ENCODE results near the gene ATP2B1.

The ATP2B1 gene

DNA sequence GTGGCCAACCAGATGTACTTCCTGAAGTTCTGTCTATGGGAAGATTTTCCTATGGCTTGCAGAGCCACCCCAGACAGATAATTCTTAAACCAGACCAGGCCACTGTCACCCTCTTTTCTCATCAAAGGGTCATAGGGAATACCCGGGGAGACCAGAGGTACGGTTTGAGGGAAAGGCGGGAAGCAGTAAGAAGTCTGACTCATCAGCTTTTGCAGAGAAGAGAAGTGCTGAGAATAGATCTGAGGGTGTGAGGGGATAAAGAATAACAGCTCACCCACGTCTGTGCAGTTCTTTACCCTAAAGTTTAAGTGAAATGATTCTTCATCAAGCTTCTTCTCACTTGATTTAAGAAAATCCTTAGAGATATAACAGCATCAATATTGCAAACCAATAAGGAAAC lies 161.5 kb downstream of the ATP2B1 start:
- no peak for TF ChIP-seq CTCF (conservative IDR thresholded peaks at IDR 0.05; ENCODE audit: low read depth, low read length)
- DNase-seq (ENCODE audit: low read depth) = no peak
- H3K4me3 ChIP-seq (ENCODE audit: low read length) = no peak overlapping the region

GRCh38 chr12:89546151-89546550 lies 162.5 kb downstream of the ATP2B1 start:
- H3K4me3 ChIP-seq (ENCODE audit: low read length) = no peak overlapping the region
- TF ChIP-seq CTCF (conservative IDR thresholded peaks at IDR 0.05; ENCODE audit: low read depth, low read length) = no peak
- no peak for DNase-seq (ENCODE audit: low read depth)

DNA sequence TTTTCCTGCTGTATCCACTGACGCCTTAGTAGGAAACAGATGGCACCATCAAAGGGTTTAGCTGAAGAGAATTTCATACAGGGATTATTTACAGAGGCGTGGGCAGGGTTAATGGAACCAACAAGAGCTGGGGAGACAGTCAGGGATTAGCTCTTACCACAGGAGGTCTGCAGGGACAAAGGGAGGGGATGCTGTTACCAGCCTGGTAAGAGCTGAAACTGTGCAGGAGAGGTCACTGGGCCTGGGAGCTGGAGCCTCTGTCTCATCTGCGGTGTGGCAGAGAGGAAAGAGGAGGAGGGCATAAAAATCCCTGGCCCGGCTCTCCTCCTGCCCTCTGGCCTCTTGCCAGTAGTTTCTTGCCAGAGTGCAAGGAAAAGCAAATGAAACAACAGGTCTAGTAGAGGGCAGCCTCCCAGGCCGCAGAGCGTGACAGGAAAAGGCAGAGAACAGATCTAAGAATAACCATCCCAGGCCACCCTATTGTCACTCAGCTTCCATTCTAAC lies 163.9 kb downstream of the ATP2B1 start:
- H3K4me3 ChIP-seq (ENCODE audit: low read length) = no peak overlapping the region
- no peak for TF ChIP-seq CTCF (conservative IDR thresholded peaks at IDR 0.05; ENCODE audit: low read depth, low read length)
- peak; percentile 84 for DNase-seq (ENCODE audit: low read depth)

DNA sequence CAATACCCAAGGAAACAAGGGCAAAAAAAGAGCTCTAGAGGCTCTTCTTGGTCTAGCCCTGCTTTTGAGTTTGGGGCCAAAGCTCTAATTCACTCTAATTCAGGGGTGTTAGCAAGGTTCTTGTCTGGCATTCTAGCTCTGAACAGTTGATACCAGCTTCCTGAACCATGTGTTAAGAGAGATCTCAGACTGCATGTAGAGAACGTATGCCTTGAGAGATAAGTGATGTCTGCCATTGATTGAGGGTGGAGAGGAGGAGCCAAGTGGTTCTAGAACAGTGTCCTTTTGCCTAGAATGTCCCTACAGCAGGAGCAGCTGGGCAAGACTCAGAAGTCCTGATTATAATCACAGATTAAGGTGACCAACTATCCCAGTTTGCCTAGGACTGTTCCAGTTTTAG lies 164.6 kb downstream of the ATP2B1 start:
- no peak overlapping the region for H3K4me3 ChIP-seq (ENCODE audit: low read length)
- TF ChIP-seq CTCF (conservative IDR thresholded peaks at IDR 0.05; ENCODE audit: low read depth, low read length) = no peak

DNA sequence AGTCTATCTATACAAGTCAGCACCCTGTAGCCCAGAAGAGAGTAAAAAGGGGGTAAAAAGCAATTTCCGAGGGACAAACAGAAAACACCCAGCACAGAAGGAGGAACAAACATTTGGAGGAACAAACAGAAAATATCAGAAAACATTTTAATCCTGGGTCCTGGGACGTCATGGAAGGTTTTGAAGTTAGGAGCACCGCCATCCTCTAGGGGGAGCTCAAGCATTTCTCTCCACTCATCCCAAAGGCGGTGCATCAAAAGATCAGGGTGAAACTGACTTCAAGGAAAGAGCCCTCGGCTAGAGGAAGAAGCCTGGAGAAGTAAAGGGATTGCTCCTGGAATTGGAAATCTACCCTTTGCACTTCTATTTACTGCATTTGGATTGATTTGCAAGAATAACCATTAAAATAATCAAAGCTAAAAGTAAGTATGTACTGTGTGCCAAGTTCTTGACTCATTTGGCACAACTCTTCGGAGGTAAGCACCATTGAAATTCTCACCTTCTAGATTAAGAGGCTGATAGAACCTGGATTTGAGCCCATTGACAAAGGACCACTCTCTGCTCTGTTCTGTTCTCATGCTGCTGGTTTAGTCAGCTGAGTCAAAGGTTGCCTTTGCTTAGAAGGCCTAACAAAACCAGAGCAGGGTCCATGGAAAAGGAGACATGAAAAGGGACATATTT lies 165.6 kb downstream of the ATP2B1 start:
- DNase-seq (ENCODE audit: low read depth) = peak; percentile 61
- H3K4me3 ChIP-seq (ENCODE audit: low read length) = no peak overlapping the region
- TF ChIP-seq CTCF (conservative IDR thresholded peaks at IDR 0.05; ENCODE audit: low read depth, low read length) = peak; percentile 91

More for the DNA sequence above, 164.6 kb downstream of the ATP2B1 start:
- no peak for DNase-seq (ENCODE audit: low read depth)

GRCh38 chr12:89542236-89542635 lies 166.4 kb downstream of the ATP2B1 start:
- no peak overlapping the region for H3K4me3 ChIP-seq (ENCODE audit: low read length)
- TF ChIP-seq CTCF (conservative IDR thresholded peaks at IDR 0.05; ENCODE audit: low read depth, low read length) = no peak
- no peak for DNase-seq (ENCODE audit: low read depth)

DNA sequence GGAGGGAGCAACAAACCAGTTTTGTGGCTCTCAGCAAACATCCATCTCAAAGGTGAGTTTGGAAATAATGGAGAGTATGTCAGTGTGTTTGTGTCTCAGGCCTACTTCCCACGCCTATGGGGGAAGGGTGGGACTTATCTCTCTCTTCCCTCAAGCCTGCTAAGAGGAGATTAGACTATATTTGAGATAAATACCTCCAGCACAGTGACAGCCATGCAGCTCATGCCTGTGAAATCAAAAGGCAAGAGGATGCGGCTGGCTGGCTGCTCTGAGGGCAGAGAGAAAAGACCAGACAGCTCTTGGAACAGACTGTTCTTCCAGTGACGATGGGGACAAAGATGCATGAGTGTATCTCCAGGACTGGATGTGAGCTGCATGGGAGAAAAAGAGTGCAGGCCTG lies 168.1 kb downstream of the ATP2B1 start:
- H3K4me3 ChIP-seq (ENCODE audit: low read length) = no peak overlapping the region
- DNase-seq (ENCODE audit: low read depth) = no peak
- no peak for TF ChIP-seq CTCF (conservative IDR thresholded peaks at IDR 0.05; ENCODE audit: low read depth, low read length)
